ENCODE data around the gene TBC1D14.

DNA sequence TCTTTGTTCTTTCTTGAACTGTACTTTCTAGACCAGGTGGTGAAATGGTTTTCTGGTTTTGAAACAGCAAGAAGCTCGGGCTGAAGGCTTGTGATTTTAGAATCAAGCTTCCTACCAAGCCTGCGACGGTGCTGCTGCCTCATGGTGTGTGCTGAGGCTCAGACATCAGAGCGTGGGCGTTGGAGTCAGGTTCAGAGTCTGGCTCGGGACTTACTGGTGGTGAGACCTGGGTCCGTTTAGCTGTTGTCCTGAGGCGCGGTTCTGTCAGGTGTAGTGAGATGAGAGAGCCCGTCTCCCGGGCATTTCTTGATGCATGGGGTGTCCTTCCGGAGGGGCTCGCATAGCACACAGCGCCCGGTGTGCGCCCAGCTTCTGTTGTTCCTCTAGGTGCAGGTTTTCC, 113.9 kb downstream of the TBC1D14 start:
- no peak for TF ChIP-seq POLR2AphosphoS5 (IDR thresholded peaks at IDR 0.05; ENCODE audit: low read depth, low read length)
- TF ChIP-seq, protein P1, sequence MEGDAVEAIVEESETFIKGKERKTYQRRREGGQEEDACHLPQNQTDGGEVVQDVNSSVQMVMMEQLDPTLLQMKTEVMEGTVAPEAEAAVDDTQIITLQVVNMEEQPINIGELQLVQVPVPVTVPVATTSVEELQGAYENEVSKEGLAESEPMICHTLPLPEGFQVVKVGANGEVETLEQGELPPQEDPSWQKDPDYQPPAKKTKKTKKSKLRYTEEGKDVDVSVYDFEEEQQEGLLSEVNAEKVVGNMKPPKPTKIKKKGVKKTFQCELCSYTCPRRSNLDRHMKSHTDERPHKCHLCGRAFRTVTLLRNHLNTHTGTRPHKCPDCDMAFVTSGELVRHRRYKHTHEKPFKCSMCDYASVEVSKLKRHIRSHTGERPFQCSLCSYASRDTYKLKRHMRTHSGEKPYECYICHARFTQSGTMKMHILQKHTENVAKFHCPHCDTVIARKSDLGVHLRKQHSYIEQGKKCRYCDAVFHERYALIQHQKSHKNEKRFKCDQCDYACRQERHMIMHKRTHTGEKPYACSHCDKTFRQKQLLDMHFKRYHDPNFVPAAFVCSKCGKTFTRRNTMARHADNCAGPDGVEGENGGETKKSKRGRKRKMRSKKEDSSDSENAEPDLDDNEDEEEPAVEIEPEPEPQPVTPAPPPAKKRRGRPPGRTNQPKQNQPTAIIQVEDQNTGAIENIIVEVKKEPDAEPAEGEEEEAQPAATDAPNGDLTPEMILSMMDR (IDR thresholded peaks at IDR 0.05): no peak
